Duodenal mucosa (tissue), 2 donors: ENCODE measurements around the gene C10orf71.

Experiments
- H3K27ac ChIP-seq: one replicate; pipeline ENCODE4 v1.7.0; 2013; ENCODE audit warnings: low read depth, low read length
- H3K27me3 ChIP-seq, 2 donors: one replicate each; pipeline ENCODE4 v1.7.0; 2013; ENCODE audit warnings: low read length in 2 of 2, control low read depth in 1 of 2; ENCODE audit not compliant: insufficient read depth in 2 of 2, control insufficient read depth in 1 of 2
- H3K36me3 ChIP-seq, 2 donors: one replicate each; pipeline ENCODE4 v1.7.0; 2013; ENCODE audit warnings: low read length in 2 of 2, control low read depth in 1 of 2; ENCODE audit not compliant: insufficient read depth in 2 of 2, control insufficient read depth in 1 of 2
- H3K4me1 ChIP-seq, 2 donors: one replicate each; pipeline ENCODE4 v1.7.0; 2013; ENCODE audit warnings: low read length in 2 of 2, control low read depth in 1 of 2; ENCODE audit not compliant: insufficient read depth in 2 of 2, control insufficient read depth in 1 of 2
- H3K4me3 ChIP-seq, 2 donors: one replicate each; pipeline ENCODE4 v1.7.0; 2013; ENCODE audit warnings: low read length in 2 of 2, low read depth in 1 of 2
- H3K9ac ChIP-seq, 2 donors: one replicate each; pipeline ENCODE4 v1.7.0; 2013; ENCODE audit warnings: low read length in 2 of 2, low read depth in 1 of 2
- H3K9me3 ChIP-seq, 2 donors: one replicate each; pipeline ENCODE4 v1.7.0; 2013; ENCODE audit warnings: low read length in 2 of 2, control low read depth in 1 of 2; ENCODE audit not compliant: control insufficient read depth in 1 of 2

Gene C10orf71

DNA sequence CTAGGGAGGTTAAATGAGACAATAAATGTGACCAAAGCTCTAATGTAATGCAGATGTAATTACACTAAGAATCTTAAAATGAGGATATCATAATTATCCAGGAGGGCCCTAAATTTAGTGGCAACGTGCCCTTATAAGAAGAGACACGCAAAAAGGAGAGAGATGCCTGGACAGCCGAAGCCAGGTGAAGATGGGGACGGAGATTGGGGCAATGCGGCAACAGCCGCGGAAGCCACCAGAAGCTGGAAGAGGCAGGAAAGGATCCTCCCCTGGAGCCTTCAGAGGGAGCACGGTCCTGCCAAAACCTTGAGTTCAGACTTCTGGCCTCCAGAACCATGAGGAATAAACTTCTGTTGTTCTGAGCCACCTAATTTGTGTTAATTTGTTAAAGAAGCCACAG, 25.3 kb upstream of the C10orf71 start:
- Histone ChIP-seq H3K27ac (no peak overlapping the region), H3K9ac (no peak overlapping the region), H3K27me3 (no peaks in the 10 kb centered on the region), H3K4me3 (no peak overlapping the region), H3K36me3 (no peaks in the 10 kb centered on the region), H3K4me1 (no peaks in the 10 kb centered on the region), H3K9me3 (no peaks in the 10 kb centered on the region)

DNA sequence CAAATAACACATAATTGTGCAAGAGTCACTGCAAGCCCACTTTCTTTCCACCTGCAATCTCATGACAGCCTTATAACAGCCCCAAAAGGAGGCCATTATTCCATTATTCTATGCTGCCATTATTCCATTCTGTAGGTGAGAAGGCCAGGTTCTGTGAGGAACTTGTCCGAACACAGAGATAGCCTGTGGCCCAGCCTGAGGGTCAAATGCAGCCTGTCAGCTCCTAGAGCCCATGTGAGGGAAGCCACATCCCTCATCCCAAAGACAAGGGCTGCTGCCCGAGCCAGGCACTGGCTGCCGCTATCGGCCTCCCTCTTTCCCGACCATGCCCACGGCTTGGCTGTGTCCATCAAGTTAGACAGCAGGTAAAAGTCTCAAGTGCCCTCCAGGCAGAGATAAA, 24.1 kb upstream of the C10orf71 start:
- Histone ChIP-seq H3K4me3 (no peak overlapping the region), H3K9ac (no peak overlapping the region), H3K9me3 (no peaks in the 10 kb centered on the region), H3K4me1 (no peaks in the 10 kb centered on the region), H3K36me3 (no peaks in the 10 kb centered on the region), H3K27ac (no peak overlapping the region), H3K27me3 (no peaks in the 10 kb centered on the region)

DNA sequence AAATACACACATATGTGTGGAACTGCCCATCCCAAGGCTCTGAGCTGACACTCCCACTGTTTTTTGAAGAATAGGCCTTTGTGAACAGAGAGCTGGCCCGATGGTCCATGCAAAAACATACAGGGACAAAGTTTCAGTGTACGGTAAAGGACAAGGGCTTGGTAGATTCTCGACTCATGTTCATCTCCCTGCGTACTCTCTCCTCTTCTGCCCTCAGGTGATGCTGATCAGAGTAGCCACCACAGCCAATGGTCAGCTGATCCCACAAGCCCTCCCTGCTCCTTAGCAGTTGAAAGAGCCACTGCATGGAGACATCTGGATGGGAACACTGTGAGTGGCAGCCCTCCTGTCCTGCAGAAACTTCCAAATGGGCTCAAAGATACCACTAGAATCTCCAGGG, 23.1 kb upstream of the C10orf71 start:
- Histone ChIP-seq H3K9ac (no peak overlapping the region), H3K36me3 (no peaks in the 10 kb centered on the region), H3K27me3 (no peaks in the 10 kb centered on the region), H3K4me3 (no peak overlapping the region), H3K4me1 (no peaks in the 10 kb centered on the region), H3K9me3 (no peaks in the 10 kb centered on the region), H3K27ac (no peak overlapping the region)

DNA sequence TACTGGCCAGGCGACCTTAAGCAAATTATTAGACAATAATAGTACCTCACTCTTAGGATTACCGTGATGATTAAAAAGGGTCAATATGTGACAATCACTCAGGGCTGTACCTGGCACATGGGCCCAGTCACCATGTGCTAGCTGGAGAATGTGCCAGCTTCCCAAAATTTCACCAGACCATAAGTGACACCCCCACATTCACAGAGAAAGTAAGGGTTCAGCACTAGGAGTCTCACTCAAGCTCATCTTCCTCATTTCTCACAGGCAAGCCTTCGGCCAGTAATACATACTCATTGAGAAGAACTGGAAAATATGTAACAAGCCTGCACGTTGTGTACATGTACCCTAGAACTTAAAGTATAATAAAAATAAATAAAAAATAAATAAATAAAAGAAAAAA, 22.4 kb upstream of the C10orf71 start:
- Histone ChIP-seq H3K27me3 (no peaks in the 10 kb centered on the region), H3K9ac (no peak overlapping the region), H3K9me3 (no peaks in the 10 kb centered on the region), H3K36me3 (no peaks in the 10 kb centered on the region), H3K4me3 (no peak overlapping the region), H3K4me1 (no peaks in the 10 kb centered on the region), H3K27ac (no peak overlapping the region)

DNA sequence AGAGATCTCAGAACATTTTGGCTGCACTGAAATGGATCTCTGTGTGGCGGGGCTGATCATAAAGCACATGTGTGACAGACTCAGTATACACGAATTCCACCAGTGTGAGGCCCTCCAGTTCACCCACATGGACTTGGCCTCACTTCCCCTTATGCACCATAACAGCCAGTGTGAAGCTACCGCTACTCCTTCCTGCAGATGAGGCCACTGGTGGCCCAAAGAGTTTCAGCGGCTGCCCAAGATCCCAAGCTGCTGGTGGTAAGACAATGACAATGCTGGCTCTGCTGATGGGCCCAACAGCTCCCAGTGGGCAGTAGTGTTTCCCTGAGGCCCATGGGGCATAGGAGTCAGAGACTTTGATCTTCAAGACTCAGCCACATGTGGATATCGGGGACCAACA, 21.0 kb upstream of the C10orf71 start:
- H3K4me1 ChIP-seq, result no peaks in the 10 kb centered on the region
- no peak overlapping the region for H3K27ac ChIP-seq
- no peaks in the 10 kb centered on the region for H3K36me3 ChIP-seq
- H3K9ac ChIP-seq, result no peak overlapping the region
- H3K27me3 ChIP-seq, result no peaks in the 10 kb centered on the region
- H3K9me3 ChIP-seq, result no peaks in the 10 kb centered on the region
- H3K4me3 ChIP-seq, result no peak overlapping the region

DNA sequence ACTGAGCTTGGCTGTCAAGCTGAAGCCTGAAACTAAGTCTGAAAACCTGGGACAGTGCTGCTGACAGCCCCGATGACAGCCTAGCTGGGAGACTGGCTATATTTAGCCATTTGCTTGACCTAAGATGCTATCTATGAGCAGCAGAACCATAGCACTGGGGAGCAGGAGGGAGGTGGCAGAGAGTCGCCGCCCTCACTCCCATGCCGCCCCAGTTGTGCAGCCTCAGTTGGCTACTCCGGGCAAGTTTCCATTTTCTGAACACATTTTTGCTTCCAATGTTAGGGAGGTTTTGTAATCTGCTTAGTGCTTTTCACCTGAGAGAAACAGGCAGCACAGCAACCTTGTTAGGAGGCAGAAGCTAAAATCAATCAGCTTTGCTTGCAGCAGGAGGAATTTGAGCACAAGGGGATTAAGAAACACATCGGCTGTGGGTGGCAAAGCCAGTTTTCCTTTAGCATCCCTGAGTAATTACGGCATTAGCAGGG, 20.4 kb upstream of the C10orf71 start:
- no peaks in the 10 kb centered on the region for H3K4me1 ChIP-seq
- no peak overlapping the region for H3K27ac ChIP-seq

DNA sequence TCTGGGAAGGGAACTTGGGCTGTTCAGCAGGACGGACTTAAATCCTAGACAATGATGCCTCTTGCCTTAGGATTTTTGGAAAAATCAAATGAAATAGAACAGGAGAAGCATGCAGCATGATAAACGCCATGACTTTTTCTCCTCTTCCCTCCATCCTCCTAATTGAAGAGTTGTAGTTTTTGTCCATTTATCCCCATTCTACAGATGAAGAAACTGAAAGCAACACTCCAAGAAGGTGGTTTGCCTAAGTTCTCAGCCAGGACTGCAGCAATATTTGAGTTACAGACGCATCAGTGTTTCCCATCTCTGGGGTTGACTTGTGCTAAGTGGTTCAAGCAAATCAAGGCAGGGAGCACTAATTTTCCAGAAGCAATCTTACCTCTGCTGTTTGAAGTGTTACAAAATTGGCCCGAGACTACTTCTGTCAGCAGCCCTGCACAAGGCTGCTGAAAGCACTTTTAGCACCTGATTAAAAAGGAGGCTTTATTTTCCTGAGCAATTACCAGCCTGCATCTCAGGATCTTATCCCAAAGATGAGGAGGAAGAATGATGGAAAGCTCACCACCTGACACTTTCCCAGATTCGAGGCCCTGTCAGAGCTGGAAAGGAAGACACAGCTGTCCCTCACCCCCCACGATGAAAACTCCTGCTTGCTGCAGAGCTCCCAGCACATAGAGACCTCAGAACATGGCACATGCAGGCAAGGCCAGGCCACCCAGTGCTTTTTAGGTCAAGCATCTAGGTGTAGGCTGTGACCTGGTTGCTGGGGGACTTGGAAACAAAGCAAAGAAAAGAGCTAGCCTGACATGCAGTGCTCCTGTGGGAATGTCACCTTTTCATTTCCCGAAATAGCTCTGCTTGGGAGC, 19.7 kb upstream of the C10orf71 start:
- H3K27ac ChIP-seq, result no peak overlapping the region
- H3K9me3 ChIP-seq, result no peaks in the 10 kb centered on the region
- no peaks in the 10 kb centered on the region for H3K27me3 ChIP-seq
- no peak overlapping the region for H3K4me3 ChIP-seq
- no peaks in the 10 kb centered on the region for H3K4me1 ChIP-seq
- no peak overlapping the region for H3K9ac ChIP-seq
- no peaks in the 10 kb centered on the region for H3K36me3 ChIP-seq

More for the DNA sequence above, 20.4 kb upstream of the C10orf71 start:
- Histone ChIP-seq H3K36me3 (no peaks in the 10 kb centered on the region), H3K27me3 (no peaks in the 10 kb centered on the region), H3K9me3 (no peaks in the 10 kb centered on the region), H3K4me3 (no peak overlapping the region), H3K9ac (no peak overlapping the region)

DNA sequence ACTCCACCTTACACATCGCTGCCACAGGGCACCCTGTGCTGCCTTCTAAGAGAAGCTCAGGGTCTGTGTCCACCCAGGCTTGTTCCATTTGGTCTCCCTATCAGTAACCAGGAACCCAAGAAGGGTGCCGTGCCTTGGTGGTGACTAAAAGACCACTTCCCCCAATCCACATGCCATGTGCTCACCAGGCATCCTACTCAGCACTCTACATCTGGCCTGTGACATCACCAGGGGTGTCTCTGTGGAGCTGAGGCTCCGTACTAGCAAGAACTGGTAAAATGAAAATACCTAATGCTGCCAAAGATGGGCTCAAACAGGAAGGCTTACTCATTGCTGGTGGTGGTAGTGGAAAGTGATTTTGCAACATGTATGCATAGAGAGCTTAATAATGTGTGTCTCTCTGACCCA, 19.0 kb upstream of the C10orf71 start:
- H3K27me3 ChIP-seq, result no peaks in the 10 kb centered on the region
- H3K4me3 ChIP-seq, result no peak overlapping the region
- H3K9me3 ChIP-seq, result no peaks in the 10 kb centered on the region
- H3K4me1 ChIP-seq, result no peaks in the 10 kb centered on the region
- H3K36me3 ChIP-seq, result no peaks in the 10 kb centered on the region
- no peak overlapping the region for H3K27ac ChIP-seq
- H3K9ac ChIP-seq, result no peak overlapping the region

DNA sequence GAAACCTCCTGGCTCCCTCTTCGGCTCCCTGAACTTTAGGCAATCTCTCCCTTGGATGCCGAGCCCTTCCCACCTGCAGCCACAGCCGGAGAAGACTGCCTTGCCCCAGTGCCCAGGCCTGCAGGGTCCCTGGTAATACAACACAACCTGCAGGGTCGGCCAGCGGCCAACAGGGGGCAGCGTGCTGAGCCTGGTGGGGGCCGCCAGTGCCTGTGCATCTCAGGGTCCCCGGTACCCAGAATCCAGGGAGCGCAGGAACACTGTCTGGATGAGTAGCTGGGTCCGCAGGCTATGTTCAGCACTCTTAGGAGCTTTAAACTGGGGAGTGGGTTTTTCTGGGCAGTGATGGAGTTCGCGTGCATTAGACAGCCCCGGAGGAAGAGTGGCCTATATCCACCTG, 17.5 kb upstream of the C10orf71 start:
- Histone ChIP-seq H3K27ac (no peak overlapping the region), H3K9ac (no peak overlapping the region), H3K4me3 (no peak overlapping the region), H3K36me3 (no peaks in the 10 kb centered on the region), H3K4me1 (no peaks in the 10 kb centered on the region), H3K9me3 (no peaks in the 10 kb centered on the region), H3K27me3 (no peaks in the 10 kb centered on the region)

DNA sequence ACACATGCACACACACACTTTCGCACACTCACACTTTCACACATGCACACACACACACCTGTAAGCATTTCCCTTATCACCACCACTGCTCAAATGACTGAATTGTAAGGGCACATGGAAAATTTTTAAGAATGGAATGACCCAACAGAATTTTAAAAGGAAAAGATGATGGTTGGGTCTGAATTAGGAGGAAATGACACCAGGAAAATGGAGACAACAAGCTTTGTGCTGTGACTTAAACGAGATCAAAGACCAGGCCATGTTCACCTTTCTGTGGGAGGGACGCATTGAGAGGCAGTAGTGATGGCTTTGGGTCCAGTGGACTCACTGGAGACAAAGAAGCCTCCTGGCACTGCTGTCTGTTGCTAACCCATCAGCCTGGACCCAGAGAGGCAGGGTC, 16.7 kb upstream of the C10orf71 start:
- no peaks in the 10 kb centered on the region for H3K9me3 ChIP-seq
- H3K4me1 ChIP-seq, result no peaks in the 10 kb centered on the region
- no peak overlapping the region for H3K27ac ChIP-seq
- H3K4me3 ChIP-seq, result no peak overlapping the region
- no peaks in the 10 kb centered on the region for H3K27me3 ChIP-seq
- H3K9ac ChIP-seq, result no peak overlapping the region
- no peaks in the 10 kb centered on the region for H3K36me3 ChIP-seq
